Measurements from ENCODE around the gene CBLC. TPM values are rescaled to one million over a fixed set of nuclear protein-coding genes. Genes with fewer than 3 reads are reported as not detected.

The CBLC gene
- total and polyA plus RNA-seq, 2 donors (not counting 1 experiment from before 2014, with no cell fraction given), result not detected

DNA sequence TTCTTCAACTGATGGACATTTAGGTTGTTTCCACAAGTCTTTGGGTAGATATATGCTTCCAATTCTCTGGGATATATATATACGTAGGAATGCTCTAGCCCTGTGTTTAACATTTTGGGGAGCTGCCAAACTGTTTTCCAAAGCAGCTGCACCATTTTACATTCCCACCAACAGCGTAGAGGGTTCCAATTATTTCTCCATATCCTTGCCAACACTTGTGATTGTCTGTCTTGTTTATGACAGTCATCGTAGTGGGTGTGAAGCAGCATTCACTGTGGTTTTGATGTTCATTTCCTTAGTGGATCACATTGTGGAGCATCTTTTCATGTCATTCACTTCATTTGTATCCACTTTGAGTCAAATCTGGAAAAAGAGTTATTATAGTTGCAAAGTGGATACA is 4.7 kb upstream of the CBLC start:
- intact Hi-C loops (cut with micrococcal nuclease), result loop anchor here (5.0 to 10.0 kb wide), 2 partner anchors 72 to 179 kb away; partner anchors contain the start of gene NECTIN2
- H3K4me2 ChIP-seq (replicated peaks; ENCODE audit: low read depth, low read length, poor library complexity, severe bottlenecking), result no peak overlapping the region
- TF ChIP-seq, protein P1, sequence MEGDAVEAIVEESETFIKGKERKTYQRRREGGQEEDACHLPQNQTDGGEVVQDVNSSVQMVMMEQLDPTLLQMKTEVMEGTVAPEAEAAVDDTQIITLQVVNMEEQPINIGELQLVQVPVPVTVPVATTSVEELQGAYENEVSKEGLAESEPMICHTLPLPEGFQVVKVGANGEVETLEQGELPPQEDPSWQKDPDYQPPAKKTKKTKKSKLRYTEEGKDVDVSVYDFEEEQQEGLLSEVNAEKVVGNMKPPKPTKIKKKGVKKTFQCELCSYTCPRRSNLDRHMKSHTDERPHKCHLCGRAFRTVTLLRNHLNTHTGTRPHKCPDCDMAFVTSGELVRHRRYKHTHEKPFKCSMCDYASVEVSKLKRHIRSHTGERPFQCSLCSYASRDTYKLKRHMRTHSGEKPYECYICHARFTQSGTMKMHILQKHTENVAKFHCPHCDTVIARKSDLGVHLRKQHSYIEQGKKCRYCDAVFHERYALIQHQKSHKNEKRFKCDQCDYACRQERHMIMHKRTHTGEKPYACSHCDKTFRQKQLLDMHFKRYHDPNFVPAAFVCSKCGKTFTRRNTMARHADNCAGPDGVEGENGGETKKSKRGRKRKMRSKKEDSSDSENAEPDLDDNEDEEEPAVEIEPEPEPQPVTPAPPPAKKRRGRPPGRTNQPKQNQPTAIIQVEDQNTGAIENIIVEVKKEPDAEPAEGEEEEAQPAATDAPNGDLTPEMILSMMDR (IDR thresholded peaks at IDR 0.05), result no peak
- no peak for TF ChIP-seq EZH2 (IDR thresholded peaks at IDR 0.05; ENCODE audit: borderline replicate concordance, insufficient read depth, low read depth, low read length, poor library complexity, severe bottlenecking)

DNA sequence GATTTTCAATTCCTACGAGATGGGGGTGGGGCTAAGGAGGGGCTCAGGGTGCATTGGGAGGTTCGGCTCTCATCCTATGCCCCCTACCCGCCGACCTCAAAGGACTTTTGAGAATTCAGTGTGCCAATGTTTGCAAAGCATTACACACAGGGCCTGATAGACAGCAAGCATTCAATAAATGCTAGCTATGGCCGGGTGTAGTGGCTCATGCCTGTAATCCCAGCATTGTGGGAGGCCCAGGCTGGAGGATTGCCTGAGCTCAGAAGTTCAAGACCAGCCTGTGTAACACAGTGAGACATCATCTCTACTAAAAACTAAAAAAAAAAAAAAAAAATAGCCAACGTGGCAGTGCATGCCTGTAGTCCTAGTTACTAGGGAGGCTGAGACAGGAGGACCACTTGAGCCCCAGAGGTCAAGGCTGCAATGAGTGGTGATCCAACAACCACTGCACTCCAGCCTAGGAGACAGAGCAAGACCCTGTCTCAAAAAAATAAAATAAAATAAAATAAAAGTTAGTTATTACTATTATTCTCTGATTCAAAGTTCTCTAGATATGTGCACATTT is 1.9 kb upstream of the CBLC start:
- no peak for DNase-seq
- Histone ChIP-seq H2AFZ (ENCODE audit: insufficient read depth, low read depth, low read length, poor library complexity, severe bottlenecking) (no peak overlapping the region), H3K79me2 (ENCODE audit: control insufficient read depth, insufficient read depth, low read length) (no peaks in the 10 kb centered on the region), H3K4me3 (ENCODE audit: control extremely low read depth in 1 of 5, extremely low read depth in 1 of 5, insufficient read depth in 1 of 5, low read depth in 2 of 5, low read length in 4 of 5) (no peak overlapping the region), H4K20me1 (ENCODE audit: control insufficient read depth, insufficient read depth, low read length, poor library complexity, severe bottlenecking) (no peaks in the 10 kb centered on the region), H3K4me1 (ENCODE audit: control insufficient read depth in 2 of 2, insufficient read depth in 2 of 2, low read length in 2 of 2) (peaks cover 0 to 3% of the 10 kb centered on the region in 2 donors), H3K9me3 (ENCODE audit: control extremely low read depth in 1 of 3, control insufficient read depth in 2 of 3, insufficient read depth in 1 of 3, low read length in 2 of 3) (no peaks in the 10 kb centered on the region), H3K4me2 (replicated peaks; ENCODE audit: low read depth, low read length, poor library complexity, severe bottlenecking) (no peak overlapping the region), H3K27ac (ENCODE audit: low read length in 2 of 2) (no peak overlapping the region), H3K9ac (ENCODE audit: low read length) (no peak overlapping the region), H3K27me3 (replicated peaks in 1 of 4; ENCODE audit: control extremely low read depth in 1 of 4, control insufficient read depth in 3 of 4, insufficient read depth in 4 of 4, low read length in 3 of 4) (peaks cover 0 to 15% (median 1%) of the 10 kb centered on the region in 4 experiments), H3K36me3 (replicated peaks in 1 of 2; ENCODE audit: control extremely low read depth in 1 of 2, control insufficient read depth in 1 of 2, extremely low read depth in 1 of 2, insufficient read depth in 2 of 2, low read length in 1 of 2) (no peaks in the 10 kb centered on the region)
- H3K9me3 Mint-ChIP-seq (ENCODE audit: insufficient read depth), result no peaks in the 10 kb centered on the region
- ChIA-PET POLR2A (no interaction called here), CTCF (interaction anchor here (14.8 kb wide), 1 partner anchor 51 kb away, joined by 591 read pairs; no protein-coding TSS in a partner anchor)
- H3K4me3 Mint-ChIP-seq, result no peak overlapping the region
- peaks cover 3% of the 10 kb centered on the region for H3K27me3 Mint-ChIP-seq
- no peak for ATAC-seq (ENCODE audit: low read depth)
- WGBS (ENCODE audit: insufficient coverage), result 100% methylated on average over 5 of the region's 6 CpGs
- H3K27ac Mint-ChIP-seq, result no peak overlapping the region
- intact Hi-C loops (cut with micrococcal nuclease), result loop anchor here (10.0 kb wide), 1 partner anchor 69 kb away; the partner anchor contains the start of gene NECTIN2
- TF ChIP-seq, protein P1 (IDR thresholded peaks at IDR 0.05), result no peak
- TF ChIP-seq EZH2 (IDR thresholded peaks at IDR 0.05; ENCODE audit: borderline replicate concordance, insufficient read depth, low read depth, low read length, poor library complexity, severe bottlenecking), result no peak
- H3K4me1 Mint-ChIP-seq, result peaks cover 1% of the 10 kb centered on the region

More for the DNA sequence above, 4.7 kb upstream of the CBLC start:
- Histone ChIP-seq H3K27me3 (replicated peaks in 1 of 4; ENCODE audit: control extremely low read depth in 1 of 4, control insufficient read depth in 3 of 4, insufficient read depth in 4 of 4, low read length in 3 of 4) (peaks cover 0 to 7% (median 1%) of the 10 kb centered on the region in 4 experiments), H4K20me1 (ENCODE audit: control insufficient read depth, insufficient read depth, low read length, poor library complexity, severe bottlenecking) (no peaks in the 10 kb centered on the region), H3K27ac (ENCODE audit: low read length in 2 of 2) (no peak overlapping the region), H3K79me2 (ENCODE audit: control insufficient read depth, insufficient read depth, low read length) (no peaks in the 10 kb centered on the region), H3K4me3 (ENCODE audit: control extremely low read depth in 1 of 5, extremely low read depth in 1 of 5, insufficient read depth in 1 of 5, low read depth in 2 of 5, low read length in 4 of 5) (no peak overlapping the region), H2AFZ (ENCODE audit: insufficient read depth, low read depth, low read length, poor library complexity, severe bottlenecking) (no peak overlapping the region), H3K9me3 (ENCODE audit: control extremely low read depth in 1 of 3, control insufficient read depth in 2 of 3, insufficient read depth in 1 of 3, low read length in 2 of 3) (peaks cover 0 to 4% (median 3%) of the 10 kb centered on the region in 3 donors), H3K36me3 (replicated peaks in 1 of 2; ENCODE audit: control extremely low read depth in 1 of 2, control insufficient read depth in 1 of 2, extremely low read depth in 1 of 2, insufficient read depth in 2 of 2, low read length in 1 of 2) (no peaks in the 10 kb centered on the region), H3K9ac (ENCODE audit: low read length) (no peak overlapping the region), H3K4me1 (ENCODE audit: control insufficient read depth in 2 of 2, insufficient read depth in 2 of 2, low read length in 2 of 2) (peaks cover 8 to 16% of the 10 kb centered on the region in 2 donors)
- POLR2A ChIA-PET, result no interaction called here
- H3K27ac Mint-ChIP-seq, result no peak overlapping the region
- H3K27me3 Mint-ChIP-seq, result no peaks in the 10 kb centered on the region
- peaks cover 21% of the 10 kb centered on the region for H3K4me1 Mint-ChIP-seq
- H3K4me3 Mint-ChIP-seq, result no peak overlapping the region
- no peak for ATAC-seq (ENCODE audit: low read depth)
- CTCF ChIA-PET, result interaction anchor here (0.7 to 14.8 kb wide), 5 partner anchors 11 to 216 kb away, joined by 3 to 591 read pairs (median 4); no protein-coding TSS in a partner anchor
- no peak for DNase-seq
- no CpG with 5 or more reads among the region's 3 CpGs for WGBS (ENCODE audit: insufficient coverage)
- H3K9me3 Mint-ChIP-seq (ENCODE audit: insufficient read depth), result peaks cover 4% of the 10 kb centered on the region

Measured in B cell (primary cell).